ENCODE measurements around the gene BORA.

DNA sequence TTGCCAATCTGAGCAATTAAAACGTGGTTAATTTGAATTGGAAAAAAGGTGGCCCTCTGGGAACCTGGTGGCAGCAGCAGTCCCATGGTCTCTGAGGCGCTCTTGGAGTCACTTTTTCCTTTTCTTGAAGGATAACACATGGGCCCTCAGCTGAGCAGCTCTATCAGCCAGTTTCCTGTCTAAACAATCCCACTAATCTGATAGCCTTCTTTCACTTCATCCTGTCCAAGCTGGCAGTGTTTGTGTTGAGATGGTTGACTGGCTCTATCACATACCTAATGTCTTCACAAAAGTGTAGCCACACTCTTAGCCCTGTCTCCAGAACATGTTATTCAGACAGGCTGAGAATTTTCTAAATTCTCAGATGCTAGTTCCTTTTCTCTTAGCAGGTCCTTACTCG is 10.9 kb upstream of the BORA start:
- TF ChIP-seq, protein P1, sequence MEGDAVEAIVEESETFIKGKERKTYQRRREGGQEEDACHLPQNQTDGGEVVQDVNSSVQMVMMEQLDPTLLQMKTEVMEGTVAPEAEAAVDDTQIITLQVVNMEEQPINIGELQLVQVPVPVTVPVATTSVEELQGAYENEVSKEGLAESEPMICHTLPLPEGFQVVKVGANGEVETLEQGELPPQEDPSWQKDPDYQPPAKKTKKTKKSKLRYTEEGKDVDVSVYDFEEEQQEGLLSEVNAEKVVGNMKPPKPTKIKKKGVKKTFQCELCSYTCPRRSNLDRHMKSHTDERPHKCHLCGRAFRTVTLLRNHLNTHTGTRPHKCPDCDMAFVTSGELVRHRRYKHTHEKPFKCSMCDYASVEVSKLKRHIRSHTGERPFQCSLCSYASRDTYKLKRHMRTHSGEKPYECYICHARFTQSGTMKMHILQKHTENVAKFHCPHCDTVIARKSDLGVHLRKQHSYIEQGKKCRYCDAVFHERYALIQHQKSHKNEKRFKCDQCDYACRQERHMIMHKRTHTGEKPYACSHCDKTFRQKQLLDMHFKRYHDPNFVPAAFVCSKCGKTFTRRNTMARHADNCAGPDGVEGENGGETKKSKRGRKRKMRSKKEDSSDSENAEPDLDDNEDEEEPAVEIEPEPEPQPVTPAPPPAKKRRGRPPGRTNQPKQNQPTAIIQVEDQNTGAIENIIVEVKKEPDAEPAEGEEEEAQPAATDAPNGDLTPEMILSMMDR (IDR thresholded peaks at IDR 0.05): no peak
- no peak for TF ChIP-seq POLR2A (IDR thresholded peaks at IDR 0.05)
